ENCODE results near the gene SNF8. TPM values are rescaled to one million over a fixed set of nuclear protein-coding genes. Genes with fewer than 3 reads are reported as not detected.
A peak's percentile ranks its signal among the peaks of the same experiment; 100 is the strongest.

SNF8 gene
- total RNA-seq, 3 donors from 2014 or later (not counting 1 experiment from before 2014, with no cell fraction given), result 76.9 to 86.0 (median 78.3) TPM

DNA sequence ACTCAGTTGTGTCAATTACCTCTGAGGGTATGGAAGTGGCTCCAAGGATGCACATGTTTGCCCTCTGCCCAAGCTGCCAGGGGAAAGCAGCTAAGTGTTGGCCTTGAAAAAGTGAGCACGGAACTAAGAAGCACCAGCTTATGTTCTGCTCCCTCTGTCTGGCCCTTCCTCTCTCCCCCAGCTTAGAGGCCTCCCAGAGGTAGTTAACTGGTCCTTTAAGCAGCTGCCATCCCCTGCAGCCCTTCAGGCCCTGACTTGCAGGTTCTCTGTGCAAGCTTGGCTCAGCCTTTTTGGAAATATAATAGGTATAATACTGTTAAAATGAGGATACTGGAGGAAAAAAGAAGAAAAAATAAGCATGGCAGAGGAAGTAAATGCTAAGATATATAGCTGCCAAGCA is 43.4 kb downstream of the SNF8 start:
- no peak overlapping the region for H3K27ac Mint-ChIP-seq
- no peak overlapping the region for H3K4me3 Mint-ChIP-seq

DNA sequence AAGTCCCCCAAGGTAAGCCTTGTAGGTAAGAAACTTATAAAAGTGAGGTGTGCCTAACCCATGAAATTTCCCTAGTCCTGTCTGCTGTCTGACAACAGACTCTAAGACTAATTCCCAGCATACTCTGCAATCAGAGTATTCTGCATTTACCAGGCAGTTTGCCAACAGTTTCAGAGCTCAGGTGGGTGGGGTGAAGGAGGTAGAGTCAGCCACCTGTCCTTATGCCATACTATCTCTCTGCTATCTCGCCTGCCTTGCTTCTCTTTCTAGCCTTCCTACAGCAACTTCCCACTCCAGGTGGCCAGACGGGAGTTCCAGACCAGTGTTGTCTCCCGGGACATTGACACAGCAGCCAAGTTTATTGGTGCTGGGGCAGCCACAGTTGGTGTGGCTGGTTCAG is 49.8 kb downstream of the SNF8 start:
- WGBS (ENCODE audit: insufficient coverage), result 87% methylated on average over 3 of the region's 3 CpGs

More for the DNA sequence above, 43.4 kb downstream of the SNF8 start:
- 83% methylated on average over 1 of the region's 1 CpG for WGBS (ENCODE audit: insufficient coverage)
- no peak for DNase-seq
- Mint-ChIP-seq H3K36me3 (no peaks in the 10 kb centered on the region), H3K4me1 (no peaks in the 10 kb centered on the region), H3K27me3 (ENCODE audit: low read depth in 2 of 2) (no peaks in the 10 kb centered on the region), H3K9me3 (no peaks in the 10 kb centered on the region)
- H3K9me3 ChIP-seq (ENCODE audit: control insufficient read depth, insufficient read depth, low read length), result no peaks in the 10 kb centered on the region
- intact Hi-C loops (cut with micrococcal nuclease), result no loop called here
- H3K27me3 ChIP-seq (ENCODE audit: control insufficient read depth, insufficient read depth, low read length), result no peaks in the 10 kb centered on the region
- no peak overlapping the region for H3K4me3 ChIP-seq (ENCODE audit: low read length)
- ATAC-seq, result no peak
- no peak overlapping the region for H3K27ac ChIP-seq (ENCODE audit: low read length)
- H3K4me1 ChIP-seq (ENCODE audit: control insufficient read depth, insufficient read depth, low read length), result no peaks in the 10 kb centered on the region
- TF ChIP-seq, protein P1, sequence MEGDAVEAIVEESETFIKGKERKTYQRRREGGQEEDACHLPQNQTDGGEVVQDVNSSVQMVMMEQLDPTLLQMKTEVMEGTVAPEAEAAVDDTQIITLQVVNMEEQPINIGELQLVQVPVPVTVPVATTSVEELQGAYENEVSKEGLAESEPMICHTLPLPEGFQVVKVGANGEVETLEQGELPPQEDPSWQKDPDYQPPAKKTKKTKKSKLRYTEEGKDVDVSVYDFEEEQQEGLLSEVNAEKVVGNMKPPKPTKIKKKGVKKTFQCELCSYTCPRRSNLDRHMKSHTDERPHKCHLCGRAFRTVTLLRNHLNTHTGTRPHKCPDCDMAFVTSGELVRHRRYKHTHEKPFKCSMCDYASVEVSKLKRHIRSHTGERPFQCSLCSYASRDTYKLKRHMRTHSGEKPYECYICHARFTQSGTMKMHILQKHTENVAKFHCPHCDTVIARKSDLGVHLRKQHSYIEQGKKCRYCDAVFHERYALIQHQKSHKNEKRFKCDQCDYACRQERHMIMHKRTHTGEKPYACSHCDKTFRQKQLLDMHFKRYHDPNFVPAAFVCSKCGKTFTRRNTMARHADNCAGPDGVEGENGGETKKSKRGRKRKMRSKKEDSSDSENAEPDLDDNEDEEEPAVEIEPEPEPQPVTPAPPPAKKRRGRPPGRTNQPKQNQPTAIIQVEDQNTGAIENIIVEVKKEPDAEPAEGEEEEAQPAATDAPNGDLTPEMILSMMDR (IDR thresholded peaks at IDR 0.05), result no peak
- peaks cover 8% of the 10 kb centered on the region for H3K36me3 ChIP-seq (ENCODE audit: control insufficient read depth, insufficient read depth, low read length)

DNA sequence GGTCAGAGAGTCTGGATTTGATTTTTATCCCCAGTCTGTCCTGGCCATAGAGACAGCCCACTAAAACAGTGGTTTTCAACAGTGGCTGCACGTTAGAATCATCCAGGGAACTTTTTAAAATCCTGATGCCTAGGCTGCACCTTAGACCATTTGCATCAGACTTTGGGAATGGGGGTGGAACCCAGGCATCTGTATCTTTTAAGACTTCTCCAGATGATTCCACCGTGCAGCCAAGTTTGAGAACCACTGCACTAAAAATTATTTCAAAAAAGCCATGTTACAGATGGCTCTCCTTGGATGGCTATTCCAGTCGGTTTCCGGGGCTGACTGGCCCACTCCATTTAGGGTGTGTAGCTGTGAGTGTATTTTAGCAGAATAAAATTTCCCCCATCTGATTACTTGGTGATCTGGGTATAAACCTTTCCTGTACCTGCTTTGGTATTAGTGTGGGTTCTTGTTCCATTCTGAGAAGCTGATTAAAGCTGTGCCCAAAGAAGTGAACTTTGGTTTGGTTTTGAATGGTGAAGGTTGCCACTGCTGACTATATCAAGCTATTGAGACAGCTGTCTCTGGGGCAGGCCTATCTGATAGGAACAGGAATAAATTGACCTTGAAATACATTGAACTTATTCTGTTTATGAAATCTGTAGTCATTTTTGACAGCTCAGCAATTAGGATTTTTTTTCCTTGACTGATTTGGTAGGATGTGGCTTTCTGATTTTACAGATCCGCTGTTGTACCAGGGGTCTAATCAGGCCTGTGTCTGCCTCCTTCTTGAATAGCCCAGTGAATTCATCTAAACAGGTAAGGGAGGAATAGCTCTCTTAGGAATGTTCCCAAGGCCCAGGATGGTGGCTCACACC is 50.8 kb downstream of the SNF8 start:
- Histone ChIP-seq H3K4me1 (ENCODE audit: control insufficient read depth, insufficient read depth, low read length) (peaks cover 17% of the 10 kb centered on the region), H3K4me3 (ENCODE audit: low read length) (no peak overlapping the region), H3K27me3 (ENCODE audit: control insufficient read depth, insufficient read depth, low read length) (no peaks in the 10 kb centered on the region), H3K36me3 (ENCODE audit: control insufficient read depth, insufficient read depth, low read length) (peaks cover 16% of the 10 kb centered on the region), H3K27ac (ENCODE audit: low read length) (peak overlapping the region; percentile 91), H3K9me3 (ENCODE audit: control insufficient read depth, insufficient read depth, low read length) (no peaks in the 10 kb centered on the region)
- H3K27ac Mint-ChIP-seq, result peak overlapping the region; percentile 97 to 98
- WGBS (ENCODE audit: insufficient coverage), result 70% methylated on average over 3 of the region's 5 CpGs
- DNase-seq (no peak), ATAC-seq (no peak)
- H3K9me3 Mint-ChIP-seq, result no peaks in the 10 kb centered on the region
- TF ChIP-seq, protein P1 (IDR thresholded peaks at IDR 0.05), result no peak
- intact Hi-C loops (cut with micrococcal nuclease), result no loop called here
- no peaks in the 10 kb centered on the region for H3K36me3 Mint-ChIP-seq
- H3K4me3 Mint-ChIP-seq, result peak overlapping the region; percentile 98
- H3K4me1 Mint-ChIP-seq, result peaks cover 22 to 24% of the 10 kb centered on the region in 2 donors
- H3K27me3 Mint-ChIP-seq (ENCODE audit: low read depth in 2 of 2), result no peaks in the 10 kb centered on the region

More for the DNA sequence above, 49.8 kb downstream of the SNF8 start:
- intact Hi-C loops (cut with micrococcal nuclease), result no loop called here
- Histone ChIP-seq H3K27me3 (ENCODE audit: control insufficient read depth, insufficient read depth, low read length) (no peaks in the 10 kb centered on the region), H3K36me3 (ENCODE audit: control insufficient read depth, insufficient read depth, low read length) (peaks cover 16% of the 10 kb centered on the region), H3K4me3 (ENCODE audit: low read length) (no peak overlapping the region), H3K4me1 (ENCODE audit: control insufficient read depth, insufficient read depth, low read length) (peaks cover 17% of the 10 kb centered on the region), H3K9me3 (ENCODE audit: control insufficient read depth, insufficient read depth, low read length) (no peaks in the 10 kb centered on the region), H3K27ac (ENCODE audit: low read length) (no peak overlapping the region)
- no peak overlapping the region for H3K4me3 Mint-ChIP-seq
- ATAC-seq, result no peak
- no peaks in the 10 kb centered on the region for H3K9me3 Mint-ChIP-seq
- TF ChIP-seq, protein P1 (IDR thresholded peaks at IDR 0.05), result no peak
- no peak overlapping the region for H3K27ac Mint-ChIP-seq
- H3K36me3 Mint-ChIP-seq, result no peaks in the 10 kb centered on the region
- H3K4me1 Mint-ChIP-seq, result peaks cover 22 to 24% of the 10 kb centered on the region in 2 donors
- H3K27me3 Mint-ChIP-seq (ENCODE audit: low read depth in 2 of 2), result no peaks in the 10 kb centered on the region
- DNase-seq, result no peak
